ENCODE data around the gene AGRN. TPM values are rescaled to one million over a fixed set of nuclear protein-coding genes. Genes with fewer than 3 reads are reported as not detected.

The AGRN gene
- total and polyA plus RNA-seq, 8 donors = 3.5 to 459 (median 50.5) TPM

- Histone ChIP-seq H3K9me3 (no peaks in the 10 kb centered on the region), H3K4me1 (peaks cover 39 to 63% (median 53%) of the 10 kb centered on the region in 4 donors), H3K27me3 (peaks cover 0 to 22% (median 7%) of the 10 kb centered on the region in 3 donors), H3K27ac (peak overlapping the region; percentile 34 to 98 (median 90)), H3K4me3 (peak overlapping the region; percentile 75 to 89 (median 77)), H3K36me3 (no peaks in the 10 kb centered on the region)
- peak in 1 of 2 donors; percentile 69 for DNase-seq
- intact Hi-C loops (cut with DNase I; ENCODE audit: low total_unique reads) = no loop called here
- TF ChIP-seq POLR2AphosphoS5 (IDR thresholded peaks at IDR 0.05) (no peak), POLR2A (IDR thresholded peaks at IDR 0.05) (no peak), EP300 (IDR thresholded peaks at IDR 0.05) (no peak), CTCF (IDR thresholded peaks at IDR 0.05) (no peak)
- WGBS, 5 donors = 0 to 2% (median 1%) methylated on average over 7 to 54 of the region's 59 CpGs
Observed at GRCh38 chr1:1020415-1021009, 592 bp downstream of the AGRN start.

GRCh38 chr1:1021010-1021919, 1.3 kb downstream of the AGRN start:
- peaks cover 40 to 70% (median 53%) of the 10 kb centered on the region in 4 donors for H3K4me1 ChIP-seq
- H3K27me3 ChIP-seq = peaks cover 0 to 22% (median 7%) of the 10 kb centered on the region in 3 donors
- DNase-seq = peak; percentile 80 to 93
- no peaks in the 10 kb centered on the region for H3K9me3 ChIP-seq
- peak overlapping the region; percentile 75 to 89 (median 77) for H3K4me3 ChIP-seq
- WGBS, 5 donors = 5 to 22% (median 14%) methylated on average over 18 to 33 of the region's 33 CpGs
- intact Hi-C loops (cut with DNase I; ENCODE audit: low total_unique reads) = no loop called here
- H3K36me3 ChIP-seq = peaks cover 0 to under 1% (median 0%) of the 10 kb centered on the region in 4 donors
- no peak for TF ChIP-seq EP300 (IDR thresholded peaks at IDR 0.05)
- TF ChIP-seq CTCF (IDR thresholded peaks at IDR 0.05) = no peak
- TF ChIP-seq POLR2AphosphoS5 (IDR thresholded peaks at IDR 0.05) = no peak
- TF ChIP-seq POLR2A (IDR thresholded peaks at IDR 0.05) = no peak
- peak overlapping the region; percentile 34 to 98 (median 90) for H3K27ac ChIP-seq

DNA sequence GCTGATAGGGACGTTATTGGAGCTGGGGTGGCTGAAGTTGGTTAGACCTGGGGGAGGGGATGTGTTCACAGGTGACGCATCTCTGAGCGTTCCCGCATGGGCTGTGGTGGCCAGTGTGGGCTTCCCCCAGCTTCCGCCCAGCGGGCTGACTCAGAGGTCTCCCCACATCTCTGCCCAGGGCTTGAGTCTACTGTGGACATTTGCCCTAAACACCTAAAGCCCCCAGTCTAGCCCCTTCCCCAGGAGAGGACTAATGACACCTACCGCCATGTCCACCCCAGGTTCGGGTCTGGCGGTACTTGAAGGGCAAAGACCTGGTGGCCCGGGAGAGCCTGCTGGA, 2.0 kb downstream of the AGRN start:
- WGBS, 5 donors = 82 to 89% (median 84%) methylated on average over 7 to 10 of the region's 10 CpGs
- intact Hi-C loops (cut with DNase I; ENCODE audit: low total_unique reads) = no loop called here
- no peak for TF ChIP-seq CTCF (IDR thresholded peaks at IDR 0.05)
- TF ChIP-seq EP300 (IDR thresholded peaks at IDR 0.05) = no peak
- no peak for TF ChIP-seq POLR2AphosphoS5 (IDR thresholded peaks at IDR 0.05)
- TF ChIP-seq POLR2A (IDR thresholded peaks at IDR 0.05) = no peak
- peaks cover 0 to 3% (median 0%) of the 10 kb centered on the region in 4 donors for H3K36me3 ChIP-seq
- no peak overlapping the region for H3K4me3 ChIP-seq
- H3K9me3 ChIP-seq = no peaks in the 10 kb centered on the region
- peaks cover 40 to 73% (median 55%) of the 10 kb centered on the region in 4 donors for H3K4me1 ChIP-seq
- peaks cover 0 to 22% (median 7%) of the 10 kb centered on the region in 3 donors for H3K27me3 ChIP-seq
- DNase-seq = no peak
- peak overlapping the region in 2 of 5 donors; percentile 88 to 98 for H3K27ac ChIP-seq

GRCh38 chr1:1022302-1023009, 2.5 kb downstream of the AGRN start:
- Histone ChIP-seq H3K4me1 (peaks cover 40 to 73% (median 55%) of the 10 kb centered on the region in 4 donors), H3K4me3 (no peak overlapping the region), H3K27ac (no peak overlapping the region), H3K36me3 (peaks cover 0 to 7% (median 0%) of the 10 kb centered on the region in 4 donors), H3K27me3 (peaks cover 0 to 22% (median 7%) of the 10 kb centered on the region in 3 donors), H3K9me3 (no peaks in the 10 kb centered on the region)
- intact Hi-C loops (cut with DNase I; ENCODE audit: low total_unique reads) = no loop called here
- WGBS, 5 donors = 74 to 88% (median 81%) methylated on average over 14 to 27 of the region's 27 CpGs
- TF ChIP-seq POLR2AphosphoS5 (IDR thresholded peaks at IDR 0.05) (no peak), CTCF (IDR thresholded peaks at IDR 0.05) (no peak), EP300 (IDR thresholded peaks at IDR 0.05) (no peak), POLR2A (IDR thresholded peaks at IDR 0.05) (no peak)
- DNase-seq = peak in 1 of 2 donors; percentile 59
